CD4-positive, alpha-beta T cell treated with Interleukin-6 at 100 ng/mL for 8 hours (primary cell): Measurements from ENCODE around the gene EMC9.
A peak's percentile ranks its signal among the peaks of the same experiment; 100 is the strongest.

Experiments used
- DNase-seq: peaks from one replicate; pipeline ENCODE4 v3.0.0-alpha.2; 2020; ENCODE audit warnings: mixed read lengths, low spot score

The EMC9 gene

GRCh38 chr14:24131549-24131966, 9.8 kb downstream of the EMC9 start:
- no peak for DNase-seq

GRCh38 chr14:24130717-24131548, 10.5 kb downstream of the EMC9 start:
- DNase-seq = no peak

GRCh38 chr14:24130380-24130716, 11.0 kb downstream of the EMC9 start, which contains the start of gene FITM1:
Gene FITM1 (plus strand): TSS chr14:24130659. CDS start chr14:24131564, 905 bp downstream.
- no peak for DNase-seq

GRCh38 chr14:24129410-24129998, 11.9 kb downstream of the EMC9 start:
- no peak for DNase-seq

GRCh38 chr14:24127673-24128072, 13.7 kb downstream of the EMC9 start:
- no peak for DNase-seq

GRCh38 chr14:24126939-24127338, 14.5 kb downstream of the EMC9 start:
- no peak for DNase-seq

GRCh38 chr14:24123424-24124417, 17.7 kb downstream of the EMC9 start:
- DNase-seq = no peak

GRCh38 chr14:24122898-24123297, 18.5 kb downstream of the EMC9 start:
- no peak for DNase-seq

GRCh38 chr14:24122416-24122815, 19.0 kb downstream of the EMC9 start:
- no peak for DNase-seq

- DNase-seq = no peak
Measured at GRCh38 chr14:24121210-24121609, 20.2 kb downstream of the EMC9 start.

GRCh38 chr14:24119691-24120090, 21.7 kb downstream of the EMC9 start:
- DNase-seq = no peak

GRCh38 chr14:24117179-24117578, 24.2 kb downstream of the EMC9 start:
- DNase-seq = no peak

- DNase-seq = no peak
Measured at GRCh38 chr14:24116128-24116814, 25.1 kb downstream of the EMC9 start.

GRCh38 chr14:24115422-24116127, 25.8 kb downstream of the EMC9 start:
- DNase-seq = no peak

GRCh38 chr14:24114532-24115421, 26.6 kb downstream of the EMC9 start, which contains the start of the genes DCAF11 and NRL:
Gene DCAF11 (plus strand): TSS chr14:24114777. CDS start chr14:24115595, 818 bp downstream.
Gene NRL (minus strand): TSS chr14:24114949. CDS start chr14:24082848, 32,101 bp downstream.
- DNase-seq = peak; percentile 100

GRCh38 chr14:24113801-24114531, 27.4 kb downstream of the EMC9 start:
- DNase-seq = peak; percentile 77

- DNase-seq = no peak
Measured at GRCh38 chr14:24113379-24113800, 28.0 kb downstream of the EMC9 start.

GRCh38 chr14:24110523-24110922, 30.9 kb downstream of the EMC9 start:
- DNase-seq = no peak

- no peak for DNase-seq
Measured at GRCh38 chr14:24110060-24110459, 31.3 kb downstream of the EMC9 start.
